Measurements from ENCODE around the gene HDAC9.

DNA sequence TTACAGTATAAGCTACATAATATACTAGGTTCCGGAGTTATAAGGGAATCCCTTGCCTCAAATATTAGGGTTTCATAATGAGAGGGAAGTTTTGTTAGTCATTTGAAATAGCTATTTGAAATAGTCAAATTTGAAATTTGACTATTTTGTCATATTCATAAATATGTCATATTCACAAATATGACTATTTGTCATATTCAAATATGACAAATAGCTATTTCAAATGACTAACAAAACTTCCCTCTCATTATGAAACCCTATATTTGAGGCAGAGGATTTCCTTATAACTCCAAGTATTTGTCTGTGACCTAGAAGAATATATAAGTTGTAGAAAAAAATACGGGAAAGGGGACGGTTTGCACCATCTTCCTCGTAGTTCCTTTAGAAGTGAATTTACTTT is 76.6 kb downstream of the HDAC9 start:
- TF ChIP-seq, protein P1, sequence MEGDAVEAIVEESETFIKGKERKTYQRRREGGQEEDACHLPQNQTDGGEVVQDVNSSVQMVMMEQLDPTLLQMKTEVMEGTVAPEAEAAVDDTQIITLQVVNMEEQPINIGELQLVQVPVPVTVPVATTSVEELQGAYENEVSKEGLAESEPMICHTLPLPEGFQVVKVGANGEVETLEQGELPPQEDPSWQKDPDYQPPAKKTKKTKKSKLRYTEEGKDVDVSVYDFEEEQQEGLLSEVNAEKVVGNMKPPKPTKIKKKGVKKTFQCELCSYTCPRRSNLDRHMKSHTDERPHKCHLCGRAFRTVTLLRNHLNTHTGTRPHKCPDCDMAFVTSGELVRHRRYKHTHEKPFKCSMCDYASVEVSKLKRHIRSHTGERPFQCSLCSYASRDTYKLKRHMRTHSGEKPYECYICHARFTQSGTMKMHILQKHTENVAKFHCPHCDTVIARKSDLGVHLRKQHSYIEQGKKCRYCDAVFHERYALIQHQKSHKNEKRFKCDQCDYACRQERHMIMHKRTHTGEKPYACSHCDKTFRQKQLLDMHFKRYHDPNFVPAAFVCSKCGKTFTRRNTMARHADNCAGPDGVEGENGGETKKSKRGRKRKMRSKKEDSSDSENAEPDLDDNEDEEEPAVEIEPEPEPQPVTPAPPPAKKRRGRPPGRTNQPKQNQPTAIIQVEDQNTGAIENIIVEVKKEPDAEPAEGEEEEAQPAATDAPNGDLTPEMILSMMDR (IDR thresholded peaks at IDR 0.05): no peak
- no peak for TF ChIP-seq POLR2A (IDR thresholded peaks at IDR 0.05)

All from prostate gland (tissue), 2 donors.